Measurements from ENCODE around the gene RIC3.

RIC3 gene

DNA sequence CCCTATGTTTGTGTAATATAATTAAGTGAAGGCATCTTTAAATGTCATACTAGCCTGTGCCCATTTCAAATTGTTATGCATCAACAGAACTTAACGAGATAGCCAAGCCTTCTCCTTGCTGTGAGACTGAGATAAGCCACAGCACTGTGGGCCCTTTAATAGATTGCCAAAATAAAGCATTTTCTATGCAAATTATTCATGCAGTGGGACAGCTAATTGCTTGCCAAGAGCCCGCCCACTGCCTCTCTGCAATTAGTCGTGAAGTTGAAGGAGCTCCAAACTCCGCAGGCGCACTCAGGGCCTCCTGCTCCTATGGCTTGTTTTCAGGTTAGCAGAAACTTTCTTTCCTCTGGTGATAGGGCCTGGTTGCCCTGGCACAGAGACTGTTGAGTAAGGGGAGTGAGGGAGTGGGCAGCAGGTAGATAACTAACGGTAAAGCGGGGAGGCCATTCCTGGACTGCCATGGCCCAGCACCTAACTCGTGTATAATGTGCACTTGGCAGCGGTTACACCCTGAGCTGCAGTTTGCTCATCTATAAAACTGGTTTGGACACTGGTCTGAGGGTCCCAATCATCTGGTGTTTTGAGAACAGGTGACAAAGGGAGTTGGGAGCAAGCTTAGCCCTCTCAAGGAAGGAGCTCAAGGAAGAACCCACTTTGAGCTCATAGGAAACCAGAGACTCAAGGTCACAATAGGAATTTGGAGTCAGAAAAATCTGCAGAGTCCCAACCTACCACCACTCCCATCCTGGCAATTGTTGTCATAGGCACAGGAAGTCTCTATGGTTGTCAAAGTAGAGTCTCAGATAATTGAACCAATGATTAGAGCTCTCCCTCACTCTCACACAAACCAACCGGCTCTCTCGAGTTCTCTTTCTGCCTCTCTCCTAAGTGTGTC is 33.9 kb upstream of the RIC3 start:
- TF ChIP-seq, protein P1, sequence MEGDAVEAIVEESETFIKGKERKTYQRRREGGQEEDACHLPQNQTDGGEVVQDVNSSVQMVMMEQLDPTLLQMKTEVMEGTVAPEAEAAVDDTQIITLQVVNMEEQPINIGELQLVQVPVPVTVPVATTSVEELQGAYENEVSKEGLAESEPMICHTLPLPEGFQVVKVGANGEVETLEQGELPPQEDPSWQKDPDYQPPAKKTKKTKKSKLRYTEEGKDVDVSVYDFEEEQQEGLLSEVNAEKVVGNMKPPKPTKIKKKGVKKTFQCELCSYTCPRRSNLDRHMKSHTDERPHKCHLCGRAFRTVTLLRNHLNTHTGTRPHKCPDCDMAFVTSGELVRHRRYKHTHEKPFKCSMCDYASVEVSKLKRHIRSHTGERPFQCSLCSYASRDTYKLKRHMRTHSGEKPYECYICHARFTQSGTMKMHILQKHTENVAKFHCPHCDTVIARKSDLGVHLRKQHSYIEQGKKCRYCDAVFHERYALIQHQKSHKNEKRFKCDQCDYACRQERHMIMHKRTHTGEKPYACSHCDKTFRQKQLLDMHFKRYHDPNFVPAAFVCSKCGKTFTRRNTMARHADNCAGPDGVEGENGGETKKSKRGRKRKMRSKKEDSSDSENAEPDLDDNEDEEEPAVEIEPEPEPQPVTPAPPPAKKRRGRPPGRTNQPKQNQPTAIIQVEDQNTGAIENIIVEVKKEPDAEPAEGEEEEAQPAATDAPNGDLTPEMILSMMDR (IDR thresholded peaks at IDR 0.05), result no peak
- no peak overlapping the region for H3K27ac ChIP-seq
- H3K4me3 ChIP-seq, result no peak overlapping the region
- peak; percentile 54 for DNase-seq (ENCODE audit: low spot score)

GRCh38 chr11:8201644-8202365 is 33.0 kb upstream of the RIC3 start:
- no peak overlapping the region for H3K27ac ChIP-seq
- no peak for DNase-seq (ENCODE audit: low spot score)
- TF ChIP-seq, protein P1 (IDR thresholded peaks at IDR 0.05), result no peak
- H3K4me3 ChIP-seq, result no peak overlapping the region

- TF ChIP-seq, protein P1 (IDR thresholded peaks at IDR 0.05), result no peak
- peak; percentile 28 for DNase-seq (ENCODE audit: low spot score)
- Histone ChIP-seq H3K27ac (no peak overlapping the region), H3K4me3 (no peak overlapping the region)
Observed at GRCh38 chr11:8199676-8200075, 30.9 kb upstream of the RIC3 start.

DNA sequence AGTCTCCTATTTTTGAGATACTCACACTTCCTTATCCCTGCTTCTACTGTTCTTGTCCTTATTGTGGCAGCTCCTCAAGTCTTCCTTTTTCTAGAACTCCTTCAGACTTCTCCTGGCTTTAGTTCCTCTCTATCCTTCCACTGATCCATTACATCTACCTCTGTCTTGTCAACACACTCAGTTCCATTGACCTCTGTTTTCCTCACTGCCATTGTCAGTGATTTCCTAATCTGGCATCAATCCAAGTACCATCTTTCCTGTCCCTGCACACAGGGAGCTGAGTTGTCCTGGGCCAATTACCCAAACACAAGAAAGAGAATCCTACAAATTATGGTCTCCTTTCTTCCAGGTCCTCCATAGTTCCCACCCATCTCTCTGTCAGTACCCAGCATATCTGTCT is 27.9 kb upstream of the RIC3 start:
- DNase-seq (ENCODE audit: low spot score), result no peak
- H3K4me3 ChIP-seq, result no peak overlapping the region
- no peak overlapping the region for H3K27ac ChIP-seq
- TF ChIP-seq, protein P1 (IDR thresholded peaks at IDR 0.05), result no peak

- TF ChIP-seq, protein P1 (IDR thresholded peaks at IDR 0.05), result no peak
- H3K27ac ChIP-seq, result no peak overlapping the region
- H3K4me3 ChIP-seq, result no peak overlapping the region
- no peak for DNase-seq (ENCODE audit: low spot score)
Observed at GRCh38 chr11:8194956-8195355, 26.1 kb upstream of the RIC3 start.

GRCh38 chr11:8192896-8193209 is 24.0 kb upstream of the RIC3 start:
- TF ChIP-seq, protein P1 (IDR thresholded peaks at IDR 0.05), result no peak
- no peak for DNase-seq (ENCODE audit: low spot score)
- Histone ChIP-seq H3K27ac (no peak overlapping the region), H3K4me3 (no peak overlapping the region)

Data from coronary artery (tissue), 2 donors.